ENCODE results near the gene ACOT2.

DNA sequence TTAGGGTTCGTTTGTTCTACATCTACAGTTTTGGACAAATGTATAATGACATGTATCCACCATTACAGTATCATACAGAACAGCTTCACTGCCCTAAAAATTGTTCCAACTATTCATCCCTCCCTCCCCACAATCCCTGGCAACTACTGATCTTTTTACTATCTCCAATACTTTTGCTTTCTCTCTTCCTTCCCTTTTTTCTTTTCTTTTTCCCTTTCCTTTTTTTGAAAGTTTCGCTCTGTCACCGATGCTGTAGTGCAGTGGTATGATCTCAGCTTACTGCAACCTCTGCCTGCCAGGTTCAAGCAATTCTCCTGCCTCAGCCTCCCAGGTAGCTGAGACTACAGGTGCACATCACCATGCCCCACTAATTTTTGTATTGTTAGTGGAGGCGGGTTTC lies 20.1 kb downstream of the ACOT2 start:
- TF ChIP-seq POLR2A (IDR thresholded peaks at IDR 0.05; ENCODE audit: low read depth, low read length): no peak
- no peak for TF ChIP-seq TAF1 (IDR thresholded peaks at IDR 0.05; ENCODE audit: low read depth, low read length)
- no peak for TF ChIP-seq POLR2AphosphoS5 (IDR thresholded peaks at IDR 0.05; ENCODE audit: low read depth, low read length)
- no peak for TF ChIP-seq SPI1 (IDR thresholded peaks at IDR 0.05; ENCODE audit: low read depth, low read length)
- TF ChIP-seq POU2F2 (IDR thresholded peaks at IDR 0.05; ENCODE audit: low read depth, low read length): no peak
